HepG2 (cell line): Measurements from ENCODE around the gene TSGA10IP. TPM values are rescaled to one million over a fixed set of nuclear protein-coding genes. Genes with fewer than 3 reads are reported as not detected.

Experiments
- BRF2 ChIP-seq: sonication (generic); formaldehyde crosslinking; IDR thresholded peaks from 2 replicates; pipeline ENCODE4 v1.8.1; 2022; ENCODE audit warnings: mild to moderate bottlenecking, missing genetic modification reagents
- CBFB ChIP-seq: sonication (generic); formaldehyde crosslinking; IDR thresholded peaks from 2 replicates; pipeline ENCODE4 v1.4.0; 2020; ENCODE audit warnings: missing genetic modification reagents
- CBX2 ChIP-seq, 2 experiments: fragments of 200-600 bp in 1 of 2; sonication (generic); formaldehyde crosslinking in 1 of 2; IDR thresholded peaks; 2 replicates each; pipeline versions ENCODE4 v1.7.0 to v1.8.1; 2018 to 2022; ENCODE audit warnings: low read depth in 2 of 2, low read length in 1 of 2, mild to moderate bottlenecking in 1 of 2, missing genetic modification reagents in 1 of 2
- CEBPG ChIP-seq: IDR thresholded peaks from 2 replicates; pipeline ENCODE4 v1.6.1; 2016
- EP300 ChIP-seq, 3 experiments: sonication (generic) in 1 of 3; formaldehyde crosslinking in 1 of 3; IDR thresholded peaks; 2 replicates each; pipeline versions ENCODE4 v1.5.1 to v1.6.1; 2011 to 2020; ENCODE audit warnings: low read depth in 2 of 3, low read length in 2 of 3, borderline replicate concordance in 1 of 3, improper control_type of control experiment in 1 of 3, mild to moderate bottlenecking in 1 of 3, missing genetic modification reagents in 1 of 3, moderate library complexity in 1 of 3
- HNF4A ChIP-seq: sonication (generic); formaldehyde crosslinking; IDR thresholded peaks from 2 replicates; pipeline ENCODE4 v1.4.0; 2020; ENCODE audit warnings: missing genetic modification reagents
- KLF16 ChIP-seq, 2 experiments: sonication (generic) in 1 of 2; formaldehyde crosslinking in 1 of 2; IDR thresholded peaks; 2 replicates each; pipeline versions ENCODE4 v1.6.1 to v1.8.0; 2016 to 2023; ENCODE audit warnings: missing genetic modification reagents in 2 of 2, missing compliant biosample characterization in 1 of 2
- NFATC3 ChIP-seq: sonication (generic); formaldehyde crosslinking; IDR thresholded peaks from 2 replicates; pipeline ENCODE4 v1.5.1; 2020; ENCODE audit warnings: mild to moderate bottlenecking, missing genetic modification reagents
- PHB2 ChIP-seq: fragments of 450-650 bp; IDR thresholded peaks from 2 replicates; pipeline ENCODE4 v1.6.1; 2018; ENCODE audit not compliant: partially characterized antibody
- POLR2AphosphoS2 ChIP-seq: IDR thresholded peaks from 2 replicates; pipeline ENCODE4 v1.6.1; 2011; ENCODE audit warnings: low read depth, low read length, improper control_type of control experiment
- SALL2 ChIP-seq: sonication (generic); formaldehyde crosslinking; IDR thresholded peaks from 2 replicates; pipeline ENCODE4 v1.8.1; 2023; ENCODE audit warnings: mild to moderate bottlenecking, missing genetic modification reagents, inconsistent platforms
- TEAD2 ChIP-seq: sonication (generic); formaldehyde crosslinking; IDR thresholded peaks from 2 replicates; pipeline ENCODE4 v1.9.0; 2021; ENCODE audit warnings: missing genetic modification reagents
- TEAD3 ChIP-seq: optimal IDR thresholded peaks from 2 replicates; pipeline ENCODE3; 2016; ENCODE audit warnings: borderline replicate concordance
- TEF ChIP-seq: sonication (generic); formaldehyde crosslinking; IDR thresholded peaks from 2 replicates; pipeline ENCODE4 v1.5.0; 2020; ENCODE audit warnings: missing genetic modification reagents
- ZBTB25 ChIP-seq: IDR thresholded peaks from 2 replicates; pipeline ENCODE4 v1.6.1; 2018; ENCODE audit warnings: missing genetic modification reagents
- ZNF317 ChIP-seq: sonication (generic); formaldehyde crosslinking; IDR thresholded peaks from 2 replicates; pipeline ENCODE4 v1.5.0; 2020; ENCODE audit warnings: mild to moderate bottlenecking, missing genetic modification reagents
- ZNF564 ChIP-seq: sonication (generic); formaldehyde crosslinking; IDR thresholded peaks from 2 replicates; pipeline ENCODE4 v1.8.1; 2023; ENCODE audit warnings: mild to moderate bottlenecking, missing genetic modification reagents
- ZNF652 ChIP-seq: IDR thresholded peaks from 2 replicates; pipeline ENCODE4 v1.6.1; 2016; ENCODE audit warnings: low read depth, borderline replicate concordance
- ZNF720 ChIP-seq: sonication (generic); formaldehyde crosslinking; IDR thresholded peaks from 2 replicates; pipeline ENCODE4 v1.4.0; 2020; ENCODE audit warnings: missing genetic modification reagents
- ZNF878 ChIP-seq: sonication (generic); formaldehyde crosslinking; IDR thresholded peaks from 2 replicates; pipeline ENCODE4 v1.8.1; 2023; ENCODE audit warnings: mild to moderate bottlenecking, missing genetic modification reagents, moderate library complexity
- ZNF883 ChIP-seq: sonication (generic); formaldehyde crosslinking; IDR thresholded peaks from 2 replicates; pipeline ENCODE4 v1.5.1; 2020; ENCODE audit warnings: mild to moderate bottlenecking, missing genetic modification reagents; ENCODE audit errors: not compliant biosample characterization
- polyA plus RNA-seq, 8 experiments: library from polyadenylated mRNA; depleted of rRNA in 3 of 8; stranded (reverse) in 7 of 8; unstranded in 1 of 8; fragments of >200 nt; fragmentation: Illumina TruSeq in 4 of 8; extraction: Trizol in 4 of 8; gene quantifications; 2 replicates each; pipeline versions ENCODE4 v1.2.1 to v1.2.3, GENCODE V29; 2011 to 2016; ENCODE audit warnings: low read depth in 4 of 8, missing spikeins in 1 of 8, mixed read lengths in 1 of 8; ENCODE audit not compliant: insufficient read depth in 1 of 8
- total RNA-seq, 5 experiments: library from RNA; depleted of rRNA; stranded (reverse); fragments of >200 nt; fragmentation: Illumina TruSeq; extraction: Trizol; gene quantifications; 2 replicates each; pipeline ENCODE4 v1.2.3, GENCODE V29; 2016; ENCODE audit warnings: low read depth in 1 of 5
- TF ChIP-seq, protein P1 (sequence below): sonication (generic); formaldehyde crosslinking; IDR thresholded peaks from 2 replicates; pipeline ENCODE4 v1.8.0; 2022; ENCODE audit warnings: missing genetic modification reagents, mild to moderate bottlenecking, borderline replicate concordance
- TF ChIP-seq, protein P2 (sequence below): sonication (generic); formaldehyde crosslinking; IDR thresholded peaks from 2 replicates; pipeline ENCODE4 v1.5.0; 2020; ENCODE audit warnings: missing genetic modification reagents, mild to moderate bottlenecking, borderline replicate concordance
- TF ChIP-seq, protein P3 (sequence below): sonication (generic); formaldehyde crosslinking; IDR thresholded peaks from 2 replicates; pipeline ENCODE4 v1.5.0; 2020; ENCODE audit warnings: mild to moderate bottlenecking, low read depth, missing genetic modification reagents, borderline replicate concordance

TSGA10IP gene
- total and polyA plus RNA-seq, 2 of the 13 experiments (the other 11 are each of a cell fraction or from before 2014, with no cell fraction given), result not detected

- TF ChIP-seq ZBTB25 (CRISPR knock-in tag), result 0 out of 2 replicates have a peak, but pooled peaks have one; percentile 23
- no peak for TF ChIP-seq ZNF878 (CRISPR knock-in tag)
- TF ChIP-seq, protein P1, sequence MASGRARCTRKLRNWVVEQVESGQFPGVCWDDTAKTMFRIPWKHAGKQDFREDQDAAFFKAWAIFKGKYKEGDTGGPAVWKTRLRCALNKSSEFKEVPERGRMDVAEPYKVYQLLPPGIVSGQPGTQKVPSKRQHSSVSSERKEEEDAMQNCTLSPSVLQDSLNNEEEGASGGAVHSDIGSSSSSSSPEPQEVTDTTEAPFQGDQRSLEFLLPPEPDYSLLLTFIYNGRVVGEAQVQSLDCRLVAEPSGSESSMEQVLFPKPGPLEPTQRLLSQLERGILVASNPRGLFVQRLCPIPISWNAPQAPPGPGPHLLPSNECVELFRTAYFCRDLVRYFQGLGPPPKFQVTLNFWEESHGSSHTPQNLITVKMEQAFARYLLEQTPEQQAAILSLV (CRISPR knock-in tag), result no peak
- TF ChIP-seq ZNF883 (CRISPR knock-in tag), result no peak
- TF ChIP-seq NFATC3 (CRISPR knock-in tag), result no peak
- TF ChIP-seq HNF4A (CRISPR knock-in tag), result peak; percentile 53
- TF ChIP-seq KLF16 (CRISPR knock-in tag; IDR thresholded peaks at IDR 0.05), result no peak
- TF ChIP-seq, protein P2, sequence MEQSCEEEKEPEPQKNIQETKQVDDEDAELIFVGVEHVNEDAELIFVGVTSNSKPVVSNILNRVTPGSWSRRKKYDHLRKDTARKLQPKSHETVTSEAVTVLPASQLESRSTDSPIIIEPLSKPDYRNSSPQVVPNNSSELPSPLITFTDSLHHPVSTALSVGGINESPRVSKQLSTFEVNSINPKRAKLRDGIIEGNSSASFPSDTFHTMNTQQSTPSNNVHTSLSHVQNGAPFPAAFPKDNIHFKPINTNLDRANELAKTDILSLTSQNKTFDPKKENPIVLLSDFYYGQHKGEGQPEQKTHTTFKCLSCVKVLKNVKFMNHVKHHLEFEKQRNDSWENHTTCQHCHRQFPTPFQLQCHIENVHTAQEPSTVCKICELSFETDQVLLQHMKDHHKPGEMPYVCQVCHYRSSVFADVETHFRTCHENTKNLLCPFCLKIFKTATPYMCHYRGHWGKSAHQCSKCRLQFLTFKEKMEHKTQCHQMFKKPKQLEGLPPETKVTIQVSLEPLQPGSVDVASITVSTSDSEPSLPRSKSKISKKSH (CRISPR knock-in tag), result no peak
- TF ChIP-seq ZNF317 (CRISPR knock-in tag), result no peak
- TF ChIP-seq ZNF564 (CRISPR knock-in tag), result 0 out of 2 replicates have a peak, but pooled peaks have one; percentile 35
- TF ChIP-seq TEAD3, result peak; percentile 47
- no peak for TF ChIP-seq POLR2AphosphoS2
- TF ChIP-seq CEBPG (CRISPR knock-in tag), result peak; percentile 27; the same call in 1 of the 2 replicates
- peak in 1 of 2 experiments; percentile 4; a peak in 1 of 4 replicates for TF ChIP-seq EP300 (IDR thresholded peaks at IDR 0.05; ENCODE audit: low read depth in 2 of 2, low read length in 2 of 2)
- no peak for TF ChIP-seq EP300 (CRISPR knock-in tag; IDR thresholded peaks at IDR 0.05; ENCODE audit: borderline replicate concordance)
- TF ChIP-seq ZNF652 (CRISPR knock-in tag), result peak; percentile 96
- no peak for TF ChIP-seq PHB2
- TF ChIP-seq, protein P3, sequence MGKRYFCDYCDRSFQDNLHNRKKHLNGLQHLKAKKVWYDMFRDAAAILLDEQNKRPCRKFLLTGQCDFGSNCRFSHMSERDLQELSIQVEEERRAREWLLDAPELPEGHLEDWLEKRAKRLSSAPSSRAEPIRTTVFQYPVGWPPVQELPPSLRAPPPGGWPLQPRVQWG, result no peak
- no peak for TF ChIP-seq TEAD2 (CRISPR knock-in tag)
- no peak for TF ChIP-seq CBFB (CRISPR knock-in tag)
- no peak for TF ChIP-seq BRF2 (CRISPR knock-in tag)
- no peak for TF ChIP-seq CBX2 (IDR thresholded peaks at IDR 0.05; ENCODE audit: low read depth, low read length)
- TF ChIP-seq CBX2 (CRISPR knock-in tag; IDR thresholded peaks at IDR 0.05; ENCODE audit: low read depth), result no peak
- no peak for TF ChIP-seq SALL2 (CRISPR knock-in tag)
- no peak for TF ChIP-seq TEF
- TF ChIP-seq ZNF720 (CRISPR knock-in tag), result no peak
Measured at GRCh38 chr11:65952052-65952521, 6.8 kb downstream of the TSGA10IP start (continued).
